Erythroblast (primary cell): ENCODE data around the gene IER3IP1.

Experiments used
- GATA1 ChIP-seq: IDR thresholded peaks from 2 replicates; pipeline ENCODE4 v1.6.1; 2011; ENCODE audit warnings: low read depth, mild to moderate bottlenecking, control low read depth, low read length, moderate library complexity
- POLR2A ChIP-seq: IDR thresholded peaks from 2 replicates; pipeline ENCODE4 v1.6.1; 2011; ENCODE audit warnings: mild to moderate bottlenecking, low read length

GRCh38 chr18:47168913-47169312, 7.3 kb downstream of the IER3IP1 start:
- no peak for TF ChIP-seq POLR2A
- TF ChIP-seq GATA1 = no peak
